IMR-90 (cell line): ENCODE results near the gene NME4.

Source experiments
- BHLHE40 ChIP-seq: fragments of 150-350 bp; IDR thresholded peaks from 2 replicates; pipeline ENCODE4 v1.6.1; 2016; ENCODE audit warnings: mild to moderate bottlenecking, low read depth, low read length
- CEBPB ChIP-seq: IDR thresholded peaks from 2 replicates; pipeline ENCODE4 v1.6.1; 2012; ENCODE audit warnings: low read depth, low read length, improper control_type of control experiment
- CHD1 ChIP-seq: IDR thresholded peaks from 2 replicates; pipeline ENCODE4 v1.6.1; 2012; ENCODE audit warnings: low read depth, low read length, improper control_type of control experiment
- CTCF ChIP-seq: conservative IDR thresholded peaks from 2 replicates; pipeline ENCODE4 v1.5.1; 2012; ENCODE audit warnings: mild to moderate bottlenecking, low read depth, low read length, improper control_type of control experiment
- ELK1 ChIP-seq: fragments of 150-350 bp; IDR thresholded peaks from 2 replicates; pipeline ENCODE4 v1.6.1; 2016; ENCODE audit warnings: low read depth, mild to moderate bottlenecking, low read length, moderate library complexity, borderline replicate concordance
- MAZ ChIP-seq: IDR thresholded peaks from 2 replicates; pipeline ENCODE4 v1.6.1; 2012; ENCODE audit warnings: low read depth, mild to moderate bottlenecking, low read length, improper control_type of control experiment, moderate library complexity, borderline replicate concordance
- POLR2A ChIP-seq: IDR thresholded peaks from 2 replicates; pipeline ENCODE4 v1.6.1; 2012; ENCODE audit warnings: mild to moderate bottlenecking, low read depth, low read length
- RAD21 ChIP-seq: IDR thresholded peaks from 2 replicates; pipeline ENCODE4 v1.6.1; 2012; ENCODE audit warnings: low read length, improper control_type of control experiment
- RCOR1 ChIP-seq: IDR thresholded peaks from 2 replicates; pipeline ENCODE4 v1.6.1; 2012; ENCODE audit warnings: mild to moderate bottlenecking, low read length, improper control_type of control experiment; ENCODE audit not compliant: insufficient replicate concordance
- RFX5 ChIP-seq: IDR thresholded peaks from 2 replicates; pipeline ENCODE4 v1.8.0; 2012; ENCODE audit warnings: low read depth, mild to moderate bottlenecking, low read length, moderate library complexity
- SMC3 ChIP-seq: fragments of 150-350 bp; IDR thresholded peaks from 2 replicates; pipeline ENCODE4 v1.6.1; 2016; ENCODE audit warnings: low read depth, mild to moderate bottlenecking, antibody characterized with exemption, low read length, moderate library complexity
- TF ChIP-seq, protein P1 (sequence below): fragments of 150-350 bp; IDR thresholded peaks from 2 replicates; pipeline ENCODE4 v1.6.1; 2017; ENCODE audit warnings: mild to moderate bottlenecking, antibody characterized with exemption, low read length, low read depth

- TF ChIP-seq CTCF, result no peak
- TF ChIP-seq CEBPB, result no peak
- TF ChIP-seq, protein P1, sequence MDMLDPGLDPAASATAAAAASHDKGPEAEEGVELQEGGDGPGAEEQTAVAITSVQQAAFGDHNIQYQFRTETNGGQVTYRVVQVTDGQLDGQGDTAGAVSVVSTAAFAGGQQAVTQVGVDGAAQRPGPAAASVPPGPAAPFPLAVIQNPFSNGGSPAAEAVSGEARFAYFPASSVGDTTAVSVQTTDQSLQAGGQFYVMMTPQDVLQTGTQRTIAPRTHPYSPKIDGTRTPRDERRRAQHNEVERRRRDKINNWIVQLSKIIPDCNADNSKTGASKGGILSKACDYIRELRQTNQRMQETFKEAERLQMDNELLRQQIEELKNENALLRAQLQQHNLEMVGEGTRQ, result no peak
- no peak for TF ChIP-seq POLR2A
- TF ChIP-seq ELK1, result no peak
- no peak for TF ChIP-seq RCOR1
- no peak for TF ChIP-seq RAD21
- no peak for TF ChIP-seq BHLHE40
- TF ChIP-seq MAZ, result no peak
- TF ChIP-seq RFX5, result no peak
- TF ChIP-seq SMC3, result no peak
- TF ChIP-seq CHD1, result no peak
These were observed 18.2 kb upstream of the NME4 start for GRCh38 chr16:378821-379182.
